Upper lobe of left lung (tissue), 4 donors: ENCODE data around the gene MARCHF9.

Source experiments
- CTCF ChIP-seq, 6 experiments: fragments of 450-650 bp in 4 of 6; fragments of 200-600 bp in 2 of 6; sonication (generic) in 2 of 6; IDR thresholded peaks; one replicate each; pipeline ENCODE4 v1.5.1; 2016 to 2019; ENCODE audit warnings: antibody characterized with exemption in 6 of 6
- EP300 ChIP-seq, 4 donors: sonication (generic); formaldehyde crosslinking; IDR thresholded peaks; one replicate each; pipeline ENCODE4 v1.5.1; 2017; ENCODE audit warnings: antibody characterized with exemption in 4 of 4, control low read depth in 2 of 4
- POLR2A ChIP-seq, 4 donors: fragments of 450-650 bp; IDR thresholded peaks; one replicate each; pipeline ENCODE4 v1.5.1; 2016 to 2017; ENCODE audit warnings: antibody characterized with exemption in 4 of 4, mild to moderate bottlenecking in 2 of 4
- POLR2AphosphoS5 ChIP-seq, 2 donors: sonication (generic); formaldehyde crosslinking; IDR thresholded peaks; one replicate each; pipeline ENCODE4 v1.5.1; 2017; ENCODE audit warnings: antibody characterized with exemption in 2 of 2

GRCh38 chr12:57779736-57780135 is 24.8 kb downstream of the MARCHF9 start:
- TF ChIP-seq EP300 (IDR thresholded peaks at IDR 0.05) (no peak), POLR2AphosphoS5 (IDR thresholded peaks at IDR 0.05) (no peak), CTCF (IDR thresholded peaks at IDR 0.05) (no peak), POLR2A (IDR thresholded peaks at IDR 0.05) (no peak)
